NT2/D1 (cell line): Measurements from ENCODE around the gene YPEL3.

Source experiments
- DNase-seq: peaks from one replicate; pipeline ENCODE4 v3.0.0-alpha.2; 2011; ENCODE audit warnings: low read depth, low spot score
- H3K27me3 ChIP-seq: 2 replicates; pipeline ENCODE4 v1.6.0; 2011; ENCODE audit warnings: mild to moderate bottlenecking; ENCODE audit not compliant: insufficient read length, insufficient read depth
- H3K36me3 ChIP-seq: 2 replicates; pipeline ENCODE4 v1.6.1; 2011; ENCODE audit warnings: mild to moderate bottlenecking, low read length, mixed read lengths; ENCODE audit not compliant: insufficient read depth, insufficient read length
- H3K4me1 ChIP-seq: 2 replicates; pipeline ENCODE4 v1.5.1; 2011; ENCODE audit not compliant: insufficient read depth, insufficient read length
- H3K4me3 ChIP-seq: 2 replicates; pipeline ENCODE4 v1.5.1; 2011; ENCODE audit warnings: low read depth; ENCODE audit not compliant: insufficient read length
- H3K9ac ChIP-seq: 2 replicates; pipeline ENCODE4 v1.6.0; 2011; ENCODE audit warnings: low read depth; ENCODE audit not compliant: insufficient read length
- H3K9me3 ChIP-seq: 2 replicates; pipeline ENCODE4 v1.5.1; 2011; ENCODE audit warnings: mild to moderate bottlenecking, low read length; ENCODE audit not compliant: insufficient read depth
- SUZ12 ChIP-seq: IDR thresholded peaks from 2 replicates; pipeline ENCODE4 v1.6.1; 2011; ENCODE audit not compliant: insufficient read length, insufficient read depth; ENCODE audit errors: extremely low read depth
- YY1 ChIP-seq: IDR thresholded peaks from 2 replicates; pipeline ENCODE4 v1.6.1; 2011; ENCODE audit not compliant: insufficient read length, insufficient read depth
- ZNF274 ChIP-seq: IDR thresholded peaks from 2 replicates; pipeline ENCODE4 v1.6.1; 2011; ENCODE audit warnings: mild to moderate bottlenecking, low read depth, low read length

The YPEL3 gene

DNA sequence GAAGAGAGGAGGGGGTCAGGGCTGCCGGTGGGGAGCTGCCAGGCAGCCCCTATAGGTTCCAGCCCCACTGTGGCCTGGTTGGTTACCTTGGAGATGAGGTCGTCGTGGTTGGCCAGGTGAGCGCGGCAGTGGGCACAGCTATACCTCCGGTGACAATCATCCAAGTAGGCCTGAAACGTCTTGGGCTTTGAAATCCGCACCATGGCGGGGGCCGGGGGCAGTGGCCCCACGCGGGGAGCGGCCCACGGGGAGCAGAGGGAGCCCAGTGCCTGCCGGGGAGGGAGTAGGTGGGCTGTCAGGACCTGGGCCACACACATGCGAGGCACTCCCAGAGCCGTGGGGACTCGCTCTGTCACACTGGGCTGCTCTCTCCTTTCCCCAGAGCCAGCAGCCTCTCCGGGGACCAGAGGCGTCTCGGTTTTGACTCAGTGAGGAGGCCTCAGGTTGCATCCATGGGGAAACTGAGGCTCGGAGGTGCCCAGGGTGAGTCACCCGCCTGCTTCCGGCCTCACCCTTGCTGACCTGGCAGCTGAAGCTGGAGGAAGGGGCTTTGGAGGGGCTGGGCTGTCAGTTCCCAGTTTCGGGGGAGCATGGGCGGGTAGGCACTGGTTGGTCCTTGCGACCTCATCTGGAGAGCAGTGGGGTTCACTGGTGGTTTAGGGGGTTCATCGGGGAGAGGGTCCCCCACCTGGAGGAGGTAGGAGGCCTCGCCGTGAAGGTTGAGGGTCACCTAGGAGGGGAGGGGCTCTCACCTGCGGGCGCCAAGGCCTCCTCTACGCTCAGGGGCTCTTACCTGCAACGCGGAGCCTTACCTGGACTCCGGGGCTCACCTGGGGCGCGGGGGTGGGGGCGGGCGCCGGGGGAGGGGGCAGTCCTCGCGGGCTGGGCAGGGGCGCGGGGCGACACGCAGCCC, 591 bp downstream of the YPEL3 start:
- DNase-seq, result no peak
- H3K4me3 ChIP-seq, result peak overlapping the region; percentile 31
- H3K27me3 ChIP-seq, result no peaks in the 10 kb centered on the region
- peaks cover 3% of the 10 kb centered on the region for H3K36me3 ChIP-seq
- H3K4me1 ChIP-seq, result peaks cover 23% of the 10 kb centered on the region
- peaks cover 32% of the 10 kb centered on the region for H3K9me3 ChIP-seq
- TF ChIP-seq YY1, result no peak
- no peak for TF ChIP-seq ZNF274
- TF ChIP-seq SUZ12, result no peak
- peak overlapping the region; percentile 78 for H3K9ac ChIP-seq

DNA sequence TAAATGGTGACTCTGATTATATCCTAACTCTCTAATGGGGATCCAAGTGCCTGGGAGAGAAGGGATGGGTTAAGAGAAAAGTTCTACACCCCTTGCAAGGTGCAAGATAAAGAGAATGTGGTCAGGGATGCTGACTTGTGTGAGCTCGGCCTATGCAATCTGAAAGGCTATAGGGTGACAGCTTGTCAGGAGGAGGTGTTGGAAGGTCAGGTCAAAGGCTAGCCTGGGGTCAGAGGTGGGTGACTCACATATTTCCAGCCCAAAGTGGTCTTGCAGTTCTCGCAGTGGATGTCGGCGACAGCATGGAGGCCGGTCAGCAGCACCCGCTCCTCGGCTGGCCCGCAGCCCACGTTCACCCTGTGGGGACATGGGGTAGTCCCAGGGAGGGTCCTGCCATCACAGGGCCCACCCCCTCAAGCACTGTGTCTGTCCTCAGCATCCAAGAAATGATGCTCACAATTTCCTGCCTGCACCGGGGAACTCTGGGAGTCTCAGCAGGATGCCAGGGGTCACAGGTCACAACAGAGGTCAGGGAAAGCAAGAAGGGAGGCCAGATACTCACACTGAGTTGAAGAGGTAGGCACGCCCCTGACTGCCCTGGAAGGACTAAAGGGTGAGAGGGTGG, 1.4 kb downstream of the YPEL3 start:
- peaks cover 26% of the 10 kb centered on the region for H3K4me1 ChIP-seq
- H3K9ac ChIP-seq, result no peak overlapping the region
- H3K27me3 ChIP-seq, result no peaks in the 10 kb centered on the region
- peaks cover 3% of the 10 kb centered on the region for H3K36me3 ChIP-seq
- no peak overlapping the region for H3K4me3 ChIP-seq
- peaks cover 30% of the 10 kb centered on the region for H3K9me3 ChIP-seq
- no peak for DNase-seq
- no peak for TF ChIP-seq ZNF274
- no peak for TF ChIP-seq YY1
- TF ChIP-seq SUZ12, result no peak

DNA sequence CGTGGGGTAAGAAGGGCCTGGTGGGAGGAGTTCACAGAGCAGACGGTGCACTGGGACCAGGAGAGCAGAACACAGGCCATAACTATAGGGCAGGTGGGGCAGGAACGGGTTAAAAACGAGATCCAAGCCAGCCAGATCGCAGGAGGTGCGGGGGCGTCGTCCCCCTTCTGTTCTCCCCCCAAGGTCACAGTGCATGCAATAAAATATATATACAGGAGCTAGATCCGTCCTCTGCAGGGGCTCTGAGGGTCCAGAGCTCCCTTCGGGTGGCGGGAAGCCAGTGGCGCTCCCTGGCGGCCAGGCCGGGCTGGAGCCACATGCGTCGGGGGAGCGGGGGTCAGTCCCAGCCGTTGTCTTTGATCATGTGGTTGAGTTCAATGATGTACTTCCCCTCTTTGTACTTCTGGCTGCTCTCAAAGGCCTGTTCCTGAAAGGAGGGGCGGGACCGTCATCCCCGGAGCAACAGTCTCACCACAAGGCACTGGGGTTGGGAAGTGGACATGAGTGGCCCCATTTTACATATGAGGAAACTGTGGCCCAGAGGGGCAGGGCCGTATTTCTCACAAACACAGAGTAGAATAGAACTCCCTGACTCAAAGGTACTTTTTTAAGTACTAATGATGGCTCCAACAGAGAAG, 3.5 kb downstream of the YPEL3 start:
- Histone ChIP-seq H3K36me3 (peaks cover 4% of the 10 kb centered on the region), H3K9ac (peak overlapping the region; percentile 96), H3K27me3 (no peaks in the 10 kb centered on the region), H3K4me3 (peak overlapping the region; percentile 82), H3K4me1 (peaks cover 32% of the 10 kb centered on the region), H3K9me3 (peaks cover 11% of the 10 kb centered on the region)
- TF ChIP-seq YY1, result no peak
- no peak for TF ChIP-seq SUZ12
- TF ChIP-seq ZNF274, result no peak
- DNase-seq, result peak; percentile 77

DNA sequence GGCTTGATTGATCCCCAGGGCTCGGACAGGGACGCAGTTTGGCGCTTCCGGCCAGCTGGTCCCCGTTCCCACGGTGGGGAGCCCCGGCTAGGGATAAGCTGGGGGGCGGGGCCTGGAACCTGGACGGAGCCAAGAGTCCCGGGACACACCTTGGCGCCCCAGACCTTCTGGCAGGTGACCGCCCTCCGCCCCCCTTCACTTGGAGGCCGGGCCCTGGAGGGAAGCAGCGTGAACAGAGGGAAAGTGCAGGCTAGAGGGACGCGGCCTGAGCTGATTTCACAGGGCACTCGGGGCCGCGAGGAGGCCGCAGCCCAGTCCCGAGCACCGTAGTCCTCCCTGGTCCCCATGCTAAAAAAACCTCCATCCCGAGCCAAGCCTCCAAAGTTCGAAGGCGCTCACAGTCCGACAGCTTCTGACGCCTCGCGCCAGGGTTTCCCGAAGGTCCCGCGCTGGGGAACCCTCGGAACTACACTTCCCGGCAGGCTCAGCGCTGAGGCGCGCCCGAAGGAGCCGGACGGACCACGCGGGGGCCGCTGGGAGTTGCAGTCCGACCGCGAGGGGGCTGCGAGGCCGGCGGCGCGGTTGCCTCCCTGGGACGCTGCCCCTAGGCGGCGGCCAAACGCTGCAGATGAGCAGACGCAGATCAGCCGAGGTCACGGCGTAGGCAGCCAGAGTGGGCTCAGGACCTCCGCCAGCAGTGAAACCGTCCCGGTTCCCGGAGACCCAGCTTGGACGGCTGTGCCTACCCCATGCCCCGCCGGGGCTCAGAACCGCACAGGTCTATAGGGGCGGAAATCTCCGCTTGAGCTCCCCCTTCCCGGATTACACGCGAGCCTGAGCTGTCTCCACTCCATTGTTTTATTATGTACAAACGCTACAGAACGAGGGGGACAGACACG, 4.3 kb downstream of the YPEL3 start, which contains the start of gene TBX6:
TSS of gene TBX6 (minus strand) at position 451 of the 899 bp plus-strand sequence. CDS start 731 bp downstream, outside the sequence.
- H3K36me3 ChIP-seq, result peaks cover 12% of the 10 kb centered on the region
- no peaks in the 10 kb centered on the region for H3K27me3 ChIP-seq
- peaks cover 32% of the 10 kb centered on the region for H3K4me1 ChIP-seq
- peak; percentile 93 for DNase-seq
- H3K9me3 ChIP-seq, result peaks cover 4% of the 10 kb centered on the region
- TF ChIP-seq YY1 (no peak), SUZ12 (no peak), ZNF274 (no peak)
- peak within 1 kb of the TSS; percentile 82 for H3K4me3 ChIP-seq
- peak within 1 kb of the TSS; percentile 96 for H3K9ac ChIP-seq

DNA sequence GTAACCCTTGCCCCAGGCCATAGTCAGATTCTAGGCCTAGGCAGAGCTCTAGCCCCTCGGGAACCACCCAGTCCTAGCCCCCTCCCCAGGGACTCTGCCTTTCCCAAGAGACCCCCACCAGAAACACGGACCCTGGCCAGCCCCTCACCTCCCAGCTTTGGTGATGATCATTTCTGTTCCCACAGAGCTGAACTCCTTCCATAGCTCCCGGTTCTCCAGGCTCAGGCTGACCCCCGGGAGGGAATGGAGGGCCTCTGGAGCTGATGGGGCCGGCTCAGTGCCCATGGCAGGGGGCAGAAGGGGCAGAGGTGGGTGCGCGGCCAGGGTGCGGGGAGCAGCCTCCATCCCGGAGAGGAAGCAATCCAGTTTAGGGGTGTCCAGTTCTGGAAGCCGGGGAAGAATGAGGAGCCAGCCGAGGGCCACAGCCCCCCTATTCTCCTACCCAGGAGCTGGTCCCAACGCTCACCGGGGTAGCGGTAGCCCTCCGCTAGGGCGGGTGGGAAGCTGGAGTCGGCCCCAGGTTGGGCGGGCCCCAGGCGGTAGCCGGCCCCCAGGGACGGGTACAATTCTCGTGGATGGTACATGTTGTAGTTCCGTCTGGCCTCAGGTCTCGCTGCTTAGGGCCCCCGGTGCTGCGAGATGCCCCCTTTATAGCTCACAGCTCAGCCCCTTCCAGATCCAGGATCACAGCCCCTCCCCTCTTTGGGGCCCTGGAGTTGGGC, 5.2 kb downstream of the YPEL3 start:
- TF ChIP-seq ZNF274, result no peak
- TF ChIP-seq SUZ12, result no peak
- no peak for TF ChIP-seq YY1
- H3K9ac ChIP-seq, result peak overlapping the region; percentile 51
- H3K9me3 ChIP-seq, result no peaks in the 10 kb centered on the region

More for the DNA sequence above, 5.2 kb downstream of the YPEL3 start:
- Histone ChIP-seq H3K27me3 (no peaks in the 10 kb centered on the region), H3K4me3 (peak overlapping the region; percentile 82), H3K4me1 (peaks cover 32% of the 10 kb centered on the region), H3K36me3 (peaks cover 20% of the 10 kb centered on the region)
- no peak for DNase-seq
